Esophagus squamous epithelium (tissue), 5 donors: ENCODE results near the gene TERT. TPM values are rescaled to one million over a fixed set of nuclear protein-coding genes. Genes with fewer than 3 reads are reported as not detected.

Experiments used
- DNase-seq: peaks from one replicate; lab custom pipeline; 2025; lab: John Stamatoyannopoulos, UW
- H3K27ac ChIP-seq, 4 donors: fragments of 200-600 bp; sonication (generic); one replicate each; pipeline ENCODE4 v1.5.1; 2016 to 2019; ENCODE audit warnings: mild to moderate bottlenecking in 1 of 4
- H3K27me3 ChIP-seq, 4 donors: fragments of 200-600 bp; sonication (generic); 1 replicate in 3 of 4; 2 replicates in 1 of 4; pipeline versions ENCODE4 v1.5.1 to v1.6.0; 2017 to 2021; ENCODE audit warnings: antibody characterized with exemption in 1 of 4
- H3K36me3 ChIP-seq, 3 donors: fragments of 200-600 bp; sonication (generic); one replicate each; pipeline ENCODE4 v1.5.1; 2016 to 2019
- H3K4me1 ChIP-seq, 3 donors: fragments of 200-600 bp; sonication (generic); one replicate each; pipeline ENCODE4 v1.5.1; 2017 to 2019
- H3K4me3 ChIP-seq, 4 donors: fragments of 200-600 bp; sonication (generic); 1 replicate in 3 of 4; 2 replicates in 1 of 4; pipeline ENCODE4 v1.5.1; 2016 to 2019; ENCODE audit warnings: mild to moderate bottlenecking in 2 of 4, moderate library complexity in 1 of 4
- H3K9me3 ChIP-seq, 3 donors: fragments of 200-600 bp; sonication (generic); one replicate each; pipeline ENCODE4 v1.5.1; 2016 to 2019
- POLR2A ChIP-seq, 4 donors: fragments of 450-650 bp; IDR thresholded peaks; one replicate each; pipeline ENCODE4 v1.6.1; 2017; ENCODE audit warnings: antibody characterized with exemption in 4 of 4, mild to moderate bottlenecking in 4 of 4, moderate library complexity in 3 of 4
- WGBS, 2 donors: methylation state at CpG; one replicate each; pipeline ENCODE4 v1.1.5; 2018; 5-methylcytosine and 5-hydroxymethylcytosine counted together
- intact Hi-C: fragments of 100-400 bp; cut with DNase I; formaldehyde crosslinking; loops from one replicate; pipeline ENCODE4 v1.15.0; 2022
- total RNA-seq, 4 donors: library from RNA; depleted of rRNA; stranded (reverse); fragments of >200 nt; gene quantifications; one replicate each; pipeline ENCODE4 v1.1.0, GENCODE V29; 2016
- TF ChIP-seq, protein P1 (sequence below), 6 experiments: fragments of 450-650 bp in 4 of 6; fragments of 200-600 bp in 2 of 6; sonication (generic) in 2 of 6; IDR thresholded peaks; one replicate each; pipeline ENCODE4 v1.5.1; 2016 to 2019; ENCODE audit warnings: antibody characterized with exemption in 6 of 6, mild to moderate bottlenecking in 4 of 6, moderate library complexity in 4 of 6
- donor health status: DM: yes; HTN: yes; CAD: no.

Gene TERT
- total RNA-seq, 4 donors from 2014 or later = 0.19 to 9.5 (median 0.31) TPM; not detected in 1

DNA sequence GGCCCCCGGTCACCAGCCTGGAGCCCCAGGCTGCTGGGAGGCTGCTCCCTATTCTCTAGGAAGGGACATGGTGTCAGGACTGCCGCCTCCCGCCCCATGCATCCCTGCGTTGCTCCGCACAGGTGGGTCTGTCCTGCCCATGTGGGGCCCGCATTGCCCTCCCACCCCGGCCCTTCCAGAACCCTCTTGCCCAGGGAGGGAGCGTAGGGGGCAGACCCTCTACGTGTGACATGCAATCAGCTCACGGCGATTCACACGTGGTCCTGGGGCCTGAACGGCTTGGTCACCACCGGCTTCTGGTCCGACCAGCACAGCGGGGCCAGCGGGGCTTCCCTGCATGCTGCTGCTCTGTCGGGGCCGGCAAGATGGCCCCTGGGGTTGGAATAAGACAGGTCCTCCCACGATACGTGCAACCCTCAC is 84.0 kb downstream of the TERT start:
- TF ChIP-seq, protein P1, sequence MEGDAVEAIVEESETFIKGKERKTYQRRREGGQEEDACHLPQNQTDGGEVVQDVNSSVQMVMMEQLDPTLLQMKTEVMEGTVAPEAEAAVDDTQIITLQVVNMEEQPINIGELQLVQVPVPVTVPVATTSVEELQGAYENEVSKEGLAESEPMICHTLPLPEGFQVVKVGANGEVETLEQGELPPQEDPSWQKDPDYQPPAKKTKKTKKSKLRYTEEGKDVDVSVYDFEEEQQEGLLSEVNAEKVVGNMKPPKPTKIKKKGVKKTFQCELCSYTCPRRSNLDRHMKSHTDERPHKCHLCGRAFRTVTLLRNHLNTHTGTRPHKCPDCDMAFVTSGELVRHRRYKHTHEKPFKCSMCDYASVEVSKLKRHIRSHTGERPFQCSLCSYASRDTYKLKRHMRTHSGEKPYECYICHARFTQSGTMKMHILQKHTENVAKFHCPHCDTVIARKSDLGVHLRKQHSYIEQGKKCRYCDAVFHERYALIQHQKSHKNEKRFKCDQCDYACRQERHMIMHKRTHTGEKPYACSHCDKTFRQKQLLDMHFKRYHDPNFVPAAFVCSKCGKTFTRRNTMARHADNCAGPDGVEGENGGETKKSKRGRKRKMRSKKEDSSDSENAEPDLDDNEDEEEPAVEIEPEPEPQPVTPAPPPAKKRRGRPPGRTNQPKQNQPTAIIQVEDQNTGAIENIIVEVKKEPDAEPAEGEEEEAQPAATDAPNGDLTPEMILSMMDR (IDR thresholded peaks at IDR 0.05) = no peak
- no peak for TF ChIP-seq POLR2A (IDR thresholded peaks at IDR 0.05)
- 60% methylated on average over 1 of the region's 21 CpGs; no CpG with 5 or more reads in 1 of the 2 donors for WGBS, 2 donors
- intact Hi-C loops = no loop called here
- no peak for DNase-seq
- Histone ChIP-seq H3K27me3 (peaks cover 0 to 60% (median 0%) of the 10 kb centered on the region in 4 donors), H3K4me3 (no peak overlapping the region), H3K4me1 (no peaks in the 10 kb centered on the region), H3K9me3 (peaks cover 0 to 3% (median 0%) of the 10 kb centered on the region in 3 donors), H3K36me3 (no peaks in the 10 kb centered on the region), H3K27ac (no peak overlapping the region)

DNA sequence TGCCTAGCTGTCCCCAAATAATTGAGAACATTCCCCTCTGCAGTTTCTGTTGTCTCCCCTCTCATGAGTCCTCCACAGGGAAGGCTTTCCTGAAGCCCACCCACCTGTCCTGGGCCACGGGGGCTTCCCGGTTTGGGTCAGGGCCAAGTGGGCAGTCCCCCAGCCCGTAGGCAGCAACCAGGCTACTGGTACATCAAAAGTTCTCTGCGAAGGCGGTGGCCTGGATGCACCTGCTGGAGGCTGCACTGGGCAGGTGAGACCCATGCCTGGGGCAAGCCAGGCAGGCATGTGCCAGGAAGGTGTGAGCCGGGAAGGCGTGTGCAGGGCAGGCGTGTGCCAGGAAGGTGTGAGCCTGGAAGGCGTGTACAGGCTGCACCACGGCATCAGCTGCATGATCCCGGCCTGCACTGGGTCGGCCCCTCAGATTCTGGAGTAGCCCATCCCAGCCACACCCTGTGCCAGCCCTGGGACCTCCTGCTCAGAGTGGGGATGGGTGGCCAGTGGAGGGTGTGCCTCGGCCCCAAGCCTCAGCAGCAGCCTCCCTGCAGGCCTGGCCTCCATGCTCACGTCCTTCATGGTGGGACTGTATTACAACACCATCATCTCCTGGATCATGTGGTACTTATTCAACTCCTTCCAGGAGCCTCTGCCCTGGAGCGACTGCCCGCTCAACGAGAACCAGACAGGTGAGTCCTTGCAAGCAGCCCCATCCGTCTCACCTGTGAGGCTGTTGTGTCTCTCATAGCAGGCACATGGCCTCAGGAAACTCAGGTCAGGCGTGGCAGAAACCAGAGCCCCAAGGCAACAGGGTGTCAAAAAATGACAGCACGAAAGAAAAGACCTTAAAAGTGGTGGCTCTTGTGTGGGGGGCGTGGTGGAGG is 84.7 kb downstream of the TERT start:
- WGBS, 2 donors = 50 to 59% methylated on average over 2 to 10 of the region's 21 CpGs
- no peak for DNase-seq
- Histone ChIP-seq H3K36me3 (no peaks in the 10 kb centered on the region), H3K27me3 (peaks cover 0 to 60% (median 0%) of the 10 kb centered on the region in 4 donors), H3K4me3 (no peak overlapping the region), H3K9me3 (no peaks in the 10 kb centered on the region), H3K27ac (no peak overlapping the region), H3K4me1 (no peaks in the 10 kb centered on the region)
- intact Hi-C loops = no loop called here
- no peak for TF ChIP-seq POLR2A (IDR thresholded peaks at IDR 0.05)
- TF ChIP-seq, protein P1 (IDR thresholded peaks at IDR 0.05) = no peak

DNA sequence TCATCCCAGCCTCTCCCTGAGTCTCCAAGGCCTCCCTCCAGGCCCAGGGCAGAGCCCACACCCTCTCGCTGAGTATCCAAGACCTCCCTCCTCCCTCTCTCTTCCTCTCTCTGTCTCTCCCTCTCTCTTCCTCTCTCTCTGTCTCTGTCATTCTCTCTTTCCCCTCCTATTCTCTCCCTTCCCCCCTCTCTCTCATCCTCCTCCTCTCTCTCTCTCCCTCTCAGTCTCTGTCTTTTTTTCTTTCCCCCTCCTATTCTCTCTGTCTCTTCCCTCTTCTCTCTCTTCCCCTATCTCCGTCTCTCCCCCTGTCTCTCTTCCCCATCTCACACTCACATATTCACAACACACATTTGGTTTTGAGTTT is 85.4 kb downstream of the TERT start:
- Histone ChIP-seq H3K9me3 (no peaks in the 10 kb centered on the region), H3K36me3 (no peaks in the 10 kb centered on the region), H3K4me3 (no peak overlapping the region), H3K27ac (no peak overlapping the region), H3K27me3 (peaks cover 0 to 67% (median 0%) of the 10 kb centered on the region in 4 donors), H3K4me1 (no peaks in the 10 kb centered on the region)
- DNase-seq = no peak
- intact Hi-C loops = no loop called here
- no peak for TF ChIP-seq POLR2A (IDR thresholded peaks at IDR 0.05)
- TF ChIP-seq, protein P1 (IDR thresholded peaks at IDR 0.05) = no peak
- WGBS, 2 donors = 32 to 69% methylated on average over 2 of the region's 2 CpGs

DNA sequence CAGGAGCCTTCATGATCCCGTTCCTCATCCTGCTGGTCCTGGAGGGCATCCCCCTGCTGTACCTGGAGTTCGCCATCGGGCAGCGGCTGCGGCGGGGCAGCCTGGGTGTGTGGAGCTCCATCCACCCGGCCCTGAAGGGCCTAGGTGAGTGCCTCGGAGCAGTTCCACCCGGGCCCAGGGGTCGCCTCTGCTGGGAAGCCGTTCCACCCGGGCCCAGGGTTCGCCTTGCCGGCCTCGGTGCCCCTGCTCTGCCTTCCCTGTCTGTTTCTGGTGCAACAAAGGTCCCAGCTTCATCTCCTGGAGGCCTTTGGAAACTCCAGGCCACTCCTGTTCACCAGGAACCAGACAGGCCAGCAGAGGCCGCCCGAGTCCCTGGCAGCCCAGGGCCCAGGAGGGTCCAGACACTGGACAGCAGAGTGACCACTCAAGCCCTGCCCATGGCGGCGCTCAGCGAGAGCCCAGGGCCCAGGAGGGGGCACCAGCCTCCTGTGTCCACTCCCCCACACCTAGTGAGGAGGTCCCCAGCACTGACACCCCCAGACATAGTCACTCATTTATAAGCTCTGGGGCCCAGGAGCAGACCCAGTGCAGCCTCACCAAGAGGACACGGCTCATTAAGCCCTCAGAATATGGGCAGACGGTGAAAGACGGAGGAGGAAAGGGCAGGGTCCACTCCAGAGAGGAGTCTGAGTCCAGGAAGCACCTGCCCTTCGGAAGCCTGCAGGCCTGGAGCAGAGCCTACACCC is 86.0 kb downstream of the TERT start:
- Histone ChIP-seq H3K4me1 (no peaks in the 10 kb centered on the region), H3K27ac (no peak overlapping the region), H3K4me3 (no peak overlapping the region), H3K36me3 (no peaks in the 10 kb centered on the region), H3K27me3 (peaks cover 0 to 73% (median 0%) of the 10 kb centered on the region in 4 donors), H3K9me3 (no peaks in the 10 kb centered on the region)
- intact Hi-C loops = no loop called here
- TF ChIP-seq POLR2A (IDR thresholded peaks at IDR 0.05) = no peak
- TF ChIP-seq, protein P1 (IDR thresholded peaks at IDR 0.05) = peak in 3 of 6 experiments; percentile 6 to 33 (median 7)
- no peak for DNase-seq
- 58 to 62% methylated on average over 4 to 7 of the region's 24 CpGs for WGBS, 2 donors
